GM23338 (cell line): ENCODE measurements around the gene DMD. TPM values are rescaled to one million over a fixed set of nuclear protein-coding genes. Genes with fewer than 3 reads are reported as not detected.

Experiments
- ATAC-seq: fragments of 200-7000 bp; cut with Tn5 transposase; 3 replicates; pipeline ENCODE4 v1.9.1; 2020
- DNase-seq: peaks from one replicate; pipeline ENCODE4 v3.0.0-alpha.2; 2015; ENCODE audit warnings: low spot score
- H2AFZ ChIP-seq: fragments of 200-600 bp; sonication (generic); 2 replicates; pipeline ENCODE4 v1.8.0; 2016; ENCODE audit warnings: antibody characterized with exemption, mild to moderate bottlenecking, moderate library complexity
- H3F3A ChIP-seq: fragments of 200-600 bp; sonication (generic); replicated peaks from 2 replicates; pipeline ENCODE4 v1.8.0; 2017; ENCODE audit warnings: antibody characterized with exemption, mixed run types, low read depth
- H3K27ac ChIP-seq: fragments of 200-600 bp; sonication (generic); 2 replicates; pipeline ENCODE4 v1.6.1; 2016; ENCODE audit warnings: low read depth
- H3K27me3 ChIP-seq: fragments of 200-600 bp; sonication (generic); 2 replicates; pipeline ENCODE4 v1.8.0; 2016; ENCODE audit warnings: mild to moderate bottlenecking, mixed run types, moderate library complexity; ENCODE audit not compliant: insufficient read depth
- H3K36me3 ChIP-seq: fragments of 200-600 bp; sonication (generic); 2 replicates; pipeline ENCODE4 v1.8.0; 2016; ENCODE audit warnings: mild to moderate bottlenecking; ENCODE audit not compliant: insufficient read depth
- H3K4me1 ChIP-seq: fragments of 200-600 bp; sonication (generic); 2 replicates; pipeline ENCODE4 v1.8.0; 2016; ENCODE audit warnings: mild to moderate bottlenecking, moderate library complexity; ENCODE audit not compliant: insufficient read depth
- H3K4me2 ChIP-seq: fragments of 200-600 bp; sonication (generic); 2 replicates; pipeline ENCODE4 v1.7.1; 2017; ENCODE audit warnings: mixed run types
- H3K4me3 ChIP-seq: fragments of 200-600 bp; sonication (generic); 2 replicates; pipeline ENCODE4 v1.6.1; 2016; ENCODE audit warnings: mixed run types
- H3K79me2 ChIP-seq: fragments of 200-600 bp; sonication (generic); replicated peaks from 2 replicates; pipeline ENCODE4 v1.8.0; 2017; ENCODE audit warnings: mild to moderate bottlenecking; ENCODE audit not compliant: insufficient read depth
- H3K9me2 ChIP-seq: fragments of 200-600 bp; sonication (generic); 2 replicates; pipeline ENCODE4 v1.8.0; 2017; ENCODE audit not compliant: insufficient read depth
- H4K20me1 ChIP-seq: fragments of 200-600 bp; sonication (generic); replicated peaks from 2 replicates; pipeline ENCODE4 v1.8.0; 2017; ENCODE audit warnings: mild to moderate bottlenecking; ENCODE audit not compliant: insufficient read depth
- H3K27ac Mint-ChIP-seq: 2 replicates; pipeline ENCODE4 v1.8.0; 2020; ENCODE audit warnings: inconsistent platforms, mild to moderate bottlenecking, moderate library complexity, mixed read lengths
- H3K27me3 Mint-ChIP-seq: 3 replicates; pipeline ENCODE4 v1.8.0; 2022; ENCODE audit warnings: low read depth, mild to moderate bottlenecking, moderate library complexity, mixed read lengths, inconsistent platforms; ENCODE audit not compliant: insufficient read depth, poor library complexity
- H3K36me3 Mint-ChIP-seq: 3 replicates; pipeline ENCODE4 v1.8.0; 2021; ENCODE audit warnings: low read depth, mild to moderate bottlenecking, inconsistent platforms, moderate library complexity, mixed read lengths
- H3K4me1 Mint-ChIP-seq: 3 replicates; pipeline ENCODE4 v1.8.0; 2020; ENCODE audit warnings: mild to moderate bottlenecking, inconsistent platforms, mixed read lengths
- H3K4me3 Mint-ChIP-seq: 3 replicates; pipeline ENCODE4 v1.8.0; 2021; ENCODE audit warnings: moderate library complexity, mild to moderate bottlenecking, inconsistent platforms, mixed read lengths
- H3K9me3 Mint-ChIP-seq: 3 replicates; pipeline ENCODE4 v1.8.0; 2020; ENCODE audit warnings: moderate library complexity, mild to moderate bottlenecking, inconsistent platforms, mixed read lengths
- EZH2 ChIP-seq: fragments of 200-600 bp; sonication (generic); IDR thresholded peaks from one replicate; pipeline ENCODE4 v1.8.0; 2017; ENCODE audit warnings: antibody characterized with exemption, mild to moderate bottlenecking, low read depth; ENCODE audit not compliant: unreplicated experiment
- EZH2phosphoT487 ChIP-seq: fragments of 200-600 bp; sonication (generic); IDR thresholded peaks from one replicate; pipeline ENCODE4 v1.8.1; 2018; ENCODE audit warnings: antibody characterized with exemption; ENCODE audit not compliant: unreplicated experiment
- POLR2AphosphoS5 ChIP-seq: IDR thresholded peaks from 2 replicates; pipeline ENCODE4 v1.6.1; 2016; ENCODE audit warnings: antibody characterized with exemption, low read depth
- ZNF114 ChIP-seq: fragments of 250-450 bp; sonication (Bioruptor Pico); IDR thresholded peaks from 2 replicates; pipeline ENCODE4 v1.5.0; 2020; ENCODE audit warnings: mild to moderate bottlenecking, moderate library complexity
- ZNF331 ChIP-seq: fragments of 250-450 bp; sonication (Bioruptor Pico); IDR thresholded peaks from 2 replicates; pipeline ENCODE4 v1.5.0; 2020; ENCODE audit warnings: low read depth, mild to moderate bottlenecking, moderate library complexity
- polyA plus RNA-seq: library from polyadenylated mRNA; unstranded; fragments of >200 nt; fragmentation: Nextera tagmentation; extraction: Ambion mirVana; gene quantifications from 2 replicates; pipeline ENCODE4 v1.2.1, GENCODE V29; 2016
- total RNA-seq: library from RNA; depleted of rRNA; stranded (reverse); fragments of >200 nt; shearing (Covaris generic); gene quantifications from 2 replicates; pipeline ENCODE4 v1.2.3, GENCODE V29; 2014
- TF ChIP-seq, protein P1 (sequence below), 2 experiments: fragments of 200-600 bp in 1 of 2; sonication (generic) in 1 of 2; conservative IDR thresholded peaks; 2 replicates each; pipeline versions ENCODE4 v1.5.1 to v1.6.1; 2016 to 2017; ENCODE audit warnings: antibody characterized with exemption in 2 of 2, low read depth in 2 of 2, mild to moderate bottlenecking in 2 of 2, moderate library complexity in 1 of 2
- TF ChIP-seq, protein P2 (sequence below): IDR thresholded peaks from one replicate; pipeline ENCODE4 v1.6.1; 2018; ENCODE audit warnings: antibody characterized with exemption; ENCODE audit not compliant: unreplicated experiment
- TF ChIP-seq, protein P3 (sequence below): fragments of 250-450 bp; sonication (Bioruptor Pico); IDR thresholded peaks from 2 replicates; pipeline ENCODE4 v1.5.0; 2020; ENCODE audit warnings: mild to moderate bottlenecking, moderate library complexity

DMD gene
- total and polyA plus RNA-seq, 2 experiments from 2014 or later = 4.5 to 7.6 TPM

DNA sequence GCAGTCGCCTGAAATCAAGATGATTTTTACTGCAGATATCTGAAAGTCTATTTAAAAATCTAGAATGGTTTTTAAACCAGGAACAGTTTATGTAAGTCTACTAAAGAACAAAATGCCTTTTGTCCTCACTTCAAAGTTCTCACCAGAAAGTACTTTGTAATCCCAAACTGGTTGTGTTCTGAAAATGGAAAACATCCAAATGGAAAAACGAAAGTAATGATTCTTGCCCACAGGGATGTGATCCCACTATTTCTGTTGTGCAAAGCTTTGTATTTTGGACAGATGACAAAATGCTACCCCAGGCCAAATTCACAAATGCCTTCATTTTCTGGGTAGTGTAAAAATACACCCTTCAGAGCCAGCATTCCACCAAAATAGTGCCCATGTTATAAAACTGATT lies 1874.0 kb downstream of the DMD start:
- Histone ChIP-seq H2AFZ (no peak overlapping the region), H3K27ac (no peak overlapping the region), H3K9me2 (0 out of 2 replicates have a peak, but pooled peaks cover 5% of the 10 kb centered on the region), H3F3A (no peaks in the 10 kb centered on the region), H3K4me1 (no peaks in the 10 kb centered on the region), H3K27me3 (no peaks in the 10 kb centered on the region), H3K4me3 (no peak overlapping the region), H3K4me2 (no peak overlapping the region), H3K36me3 (no peaks in the 10 kb centered on the region), H3K79me2 (no peaks in the 10 kb centered on the region), H4K20me1 (no peaks in the 10 kb centered on the region)
- no peak overlapping the region for H3K4me3 Mint-ChIP-seq
- no peak overlapping the region for H3K27ac Mint-ChIP-seq
- TF ChIP-seq ZNF114 (CRISPR knock-in tag) (no peak), EZH2 (no peak), EZH2phosphoT487 (no peak), POLR2AphosphoS5 (no peak), ZNF331 (no peak)
- TF ChIP-seq, protein P1, sequence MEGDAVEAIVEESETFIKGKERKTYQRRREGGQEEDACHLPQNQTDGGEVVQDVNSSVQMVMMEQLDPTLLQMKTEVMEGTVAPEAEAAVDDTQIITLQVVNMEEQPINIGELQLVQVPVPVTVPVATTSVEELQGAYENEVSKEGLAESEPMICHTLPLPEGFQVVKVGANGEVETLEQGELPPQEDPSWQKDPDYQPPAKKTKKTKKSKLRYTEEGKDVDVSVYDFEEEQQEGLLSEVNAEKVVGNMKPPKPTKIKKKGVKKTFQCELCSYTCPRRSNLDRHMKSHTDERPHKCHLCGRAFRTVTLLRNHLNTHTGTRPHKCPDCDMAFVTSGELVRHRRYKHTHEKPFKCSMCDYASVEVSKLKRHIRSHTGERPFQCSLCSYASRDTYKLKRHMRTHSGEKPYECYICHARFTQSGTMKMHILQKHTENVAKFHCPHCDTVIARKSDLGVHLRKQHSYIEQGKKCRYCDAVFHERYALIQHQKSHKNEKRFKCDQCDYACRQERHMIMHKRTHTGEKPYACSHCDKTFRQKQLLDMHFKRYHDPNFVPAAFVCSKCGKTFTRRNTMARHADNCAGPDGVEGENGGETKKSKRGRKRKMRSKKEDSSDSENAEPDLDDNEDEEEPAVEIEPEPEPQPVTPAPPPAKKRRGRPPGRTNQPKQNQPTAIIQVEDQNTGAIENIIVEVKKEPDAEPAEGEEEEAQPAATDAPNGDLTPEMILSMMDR (conservative IDR thresholded peaks at IDR 0.05; ENCODE audit: low read depth in 2 of 2) = no peak
- TF ChIP-seq, protein P2, sequence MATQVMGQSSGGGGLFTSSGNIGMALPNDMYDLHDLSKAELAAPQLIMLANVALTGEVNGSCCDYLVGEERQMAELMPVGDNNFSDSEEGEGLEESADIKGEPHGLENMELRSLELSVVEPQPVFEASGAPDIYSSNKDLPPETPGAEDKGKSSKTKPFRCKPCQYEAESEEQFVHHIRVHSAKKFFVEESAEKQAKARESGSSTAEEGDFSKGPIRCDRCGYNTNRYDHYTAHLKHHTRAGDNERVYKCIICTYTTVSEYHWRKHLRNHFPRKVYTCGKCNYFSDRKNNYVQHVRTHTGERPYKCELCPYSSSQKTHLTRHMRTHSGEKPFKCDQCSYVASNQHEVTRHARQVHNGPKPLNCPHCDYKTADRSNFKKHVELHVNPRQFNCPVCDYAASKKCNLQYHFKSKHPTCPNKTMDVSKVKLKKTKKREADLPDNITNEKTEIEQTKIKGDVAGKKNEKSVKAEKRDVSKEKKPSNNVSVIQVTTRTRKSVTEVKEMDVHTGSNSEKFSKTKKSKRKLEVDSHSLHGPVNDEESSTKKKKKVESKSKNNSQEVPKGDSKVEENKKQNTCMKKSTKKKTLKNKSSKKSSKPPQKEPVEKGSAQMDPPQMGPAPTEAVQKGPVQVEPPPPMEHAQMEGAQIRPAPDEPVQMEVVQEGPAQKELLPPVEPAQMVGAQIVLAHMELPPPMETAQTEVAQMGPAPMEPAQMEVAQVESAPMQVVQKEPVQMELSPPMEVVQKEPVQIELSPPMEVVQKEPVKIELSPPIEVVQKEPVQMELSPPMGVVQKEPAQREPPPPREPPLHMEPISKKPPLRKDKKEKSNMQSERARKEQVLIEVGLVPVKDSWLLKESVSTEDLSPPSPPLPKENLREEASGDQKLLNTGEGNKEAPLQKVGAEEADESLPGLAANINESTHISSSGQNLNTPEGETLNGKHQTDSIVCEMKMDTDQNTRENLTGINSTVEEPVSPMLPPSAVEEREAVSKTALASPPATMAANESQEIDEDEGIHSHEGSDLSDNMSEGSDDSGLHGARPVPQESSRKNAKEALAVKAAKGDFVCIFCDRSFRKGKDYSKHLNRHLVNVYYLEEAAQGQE = no peak
- TF ChIP-seq, protein P3, sequence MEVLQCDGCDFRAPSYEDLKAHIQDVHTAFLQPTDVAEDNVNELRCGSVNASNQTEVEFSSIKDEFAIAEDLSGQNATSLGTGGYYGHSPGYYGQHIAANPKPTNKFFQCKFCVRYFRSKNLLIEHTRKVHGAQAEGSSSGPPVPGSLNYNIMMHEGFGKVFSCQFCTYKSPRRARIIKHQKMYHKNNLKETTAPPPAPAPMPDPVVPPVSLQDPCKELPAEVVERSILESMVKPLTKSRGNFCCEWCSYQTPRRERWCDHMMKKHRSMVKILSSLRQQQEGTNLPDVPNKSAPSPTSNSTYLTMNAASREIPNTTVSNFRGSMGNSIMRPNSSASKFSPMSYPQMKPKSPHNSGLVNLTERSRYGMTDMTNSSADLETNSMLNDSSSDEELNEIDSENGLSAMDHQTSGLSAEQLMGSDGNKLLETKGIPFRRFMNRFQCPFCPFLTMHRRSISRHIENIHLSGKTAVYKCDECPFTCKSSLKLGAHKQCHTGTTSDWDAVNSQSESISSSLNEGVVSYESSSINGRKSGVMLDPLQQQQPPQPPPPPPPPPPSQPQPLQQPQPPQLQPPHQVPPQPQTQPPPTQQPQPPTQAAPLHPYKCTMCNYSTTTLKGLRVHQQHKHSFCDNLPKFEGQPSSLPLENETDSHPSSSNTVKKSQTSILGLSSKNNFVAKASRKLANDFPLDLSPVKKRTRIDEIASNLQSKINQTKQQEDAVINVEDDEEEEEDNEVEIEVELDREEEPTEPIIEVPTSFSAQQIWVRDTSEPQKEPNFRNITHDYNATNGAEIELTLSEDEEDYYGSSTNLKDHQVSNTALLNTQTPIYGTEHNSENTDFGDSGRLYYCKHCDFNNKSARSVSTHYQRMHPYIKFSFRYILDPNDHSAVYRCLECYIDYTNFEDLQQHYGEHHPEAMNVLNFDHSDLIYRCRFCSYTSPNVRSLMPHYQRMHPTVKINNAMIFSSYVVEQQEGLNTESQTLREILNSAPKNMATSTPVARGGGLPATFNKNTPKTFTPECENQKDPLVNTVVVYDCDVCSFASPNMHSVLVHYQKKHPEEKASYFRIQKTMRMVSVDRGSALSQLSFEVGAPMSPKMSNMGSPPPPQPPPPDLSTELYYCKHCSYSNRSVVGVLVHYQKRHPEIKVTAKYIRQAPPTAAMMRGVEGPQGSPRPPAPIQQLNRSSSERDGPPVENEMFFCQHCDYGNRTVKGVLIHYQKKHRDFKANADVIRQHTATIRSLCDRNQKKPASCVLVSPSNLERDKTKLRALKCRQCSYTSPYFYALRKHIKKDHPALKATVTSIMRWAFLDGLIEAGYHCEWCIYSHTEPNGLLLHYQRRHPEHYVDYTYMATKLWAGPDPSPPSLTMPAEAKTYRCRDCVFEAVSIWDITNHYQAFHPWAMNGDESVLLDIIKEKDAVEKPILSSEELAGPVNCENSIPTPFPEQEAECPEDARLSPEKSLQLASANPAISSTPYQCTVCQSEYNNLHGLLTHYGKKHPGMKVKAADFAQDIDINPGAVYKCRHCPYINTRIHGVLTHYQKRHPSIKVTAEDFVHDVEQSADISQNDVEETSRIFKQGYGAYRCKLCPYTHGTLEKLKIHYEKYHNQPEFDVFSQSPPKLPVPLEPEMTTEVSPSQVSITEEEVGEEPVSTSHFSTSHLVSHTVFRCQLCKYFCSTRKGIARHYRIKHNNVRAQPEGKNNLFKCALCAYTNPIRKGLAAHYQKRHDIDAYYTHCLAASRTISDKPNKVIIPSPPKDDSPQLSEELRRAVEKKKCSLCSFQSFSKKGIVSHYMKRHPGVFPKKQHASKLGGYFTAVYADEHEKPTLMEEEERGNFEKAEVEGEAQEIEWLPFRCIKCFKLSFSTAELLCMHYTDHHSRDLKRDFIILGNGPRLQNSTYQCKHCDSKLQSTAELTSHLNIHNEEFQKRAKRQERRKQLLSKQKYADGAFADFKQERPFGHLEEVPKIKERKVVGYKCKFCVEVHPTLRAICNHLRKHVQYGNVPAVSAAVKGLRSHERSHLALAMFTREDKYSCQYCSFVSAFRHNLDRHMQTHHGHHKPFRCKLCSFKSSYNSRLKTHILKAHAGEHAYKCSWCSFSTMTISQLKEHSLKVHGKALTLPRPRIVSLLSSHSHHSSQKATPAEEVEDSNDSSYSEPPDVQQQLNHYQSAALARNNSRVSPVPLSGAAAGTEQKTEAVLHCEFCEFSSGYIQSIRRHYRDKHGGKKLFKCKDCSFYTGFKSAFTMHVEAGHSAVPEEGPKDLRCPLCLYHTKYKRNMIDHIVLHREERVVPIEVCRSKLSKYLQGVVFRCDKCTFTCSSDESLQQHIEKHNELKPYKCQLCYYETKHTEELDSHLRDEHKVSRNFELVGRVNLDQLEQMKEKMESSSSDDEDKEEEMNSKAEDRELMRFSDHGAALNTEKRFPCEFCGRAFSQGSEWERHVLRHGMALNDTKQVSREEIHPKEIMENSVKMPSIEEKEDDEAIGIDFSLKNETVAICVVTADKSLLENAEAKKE (CRISPR knock-in tag) = no peak
- H3K9me3 Mint-ChIP-seq = no peaks in the 10 kb centered on the region; the same call in 2 of the 3 replicates
- no peak for DNase-seq
- ATAC-seq = no peak
- H3K36me3 Mint-ChIP-seq = no peaks in the 10 kb centered on the region
- peaks cover 2% of the 10 kb centered on the region for H3K27me3 Mint-ChIP-seq
- peaks cover 3% of the 10 kb centered on the region; the same call in 1 of the 3 replicates for H3K4me1 Mint-ChIP-seq
